Cerebellar nuclear complex (tissue), 1 donor: ENCODE results near the gene PIP5K1A.
"Not testable (repeated sequence)": the region's sequence is repeated elsewhere in the genome, so short reads cannot be mapped to it uniquely, and the experiment has no call there.

Experiments used
- DNase-seq, 2 experiments: peaks; one replicate each; lab custom pipeline; 2025; lab: John Stamatoyannopoulos, UW

PIP5K1A gene, protein sequence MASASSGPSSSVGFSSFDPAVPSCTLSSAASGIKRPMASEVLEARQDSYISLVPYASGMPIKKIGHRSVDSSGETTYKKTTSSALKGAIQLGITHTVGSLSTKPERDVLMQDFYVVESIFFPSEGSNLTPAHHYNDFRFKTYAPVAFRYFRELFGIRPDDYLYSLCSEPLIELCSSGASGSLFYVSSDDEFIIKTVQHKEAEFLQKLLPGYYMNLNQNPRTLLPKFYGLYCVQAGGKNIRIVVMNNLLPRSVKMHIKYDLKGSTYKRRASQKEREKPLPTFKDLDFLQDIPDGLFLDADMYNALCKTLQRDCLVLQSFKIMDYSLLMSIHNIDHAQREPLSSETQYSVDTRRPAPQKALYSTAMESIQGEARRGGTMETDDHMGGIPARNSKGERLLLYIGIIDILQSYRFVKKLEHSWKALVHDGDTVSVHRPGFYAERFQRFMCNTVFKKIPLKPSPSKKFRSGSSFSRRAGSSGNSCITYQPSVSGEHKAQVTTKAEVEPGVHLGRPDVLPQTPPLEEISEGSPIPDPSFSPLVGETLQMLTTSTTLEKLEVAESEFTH

DNA sequence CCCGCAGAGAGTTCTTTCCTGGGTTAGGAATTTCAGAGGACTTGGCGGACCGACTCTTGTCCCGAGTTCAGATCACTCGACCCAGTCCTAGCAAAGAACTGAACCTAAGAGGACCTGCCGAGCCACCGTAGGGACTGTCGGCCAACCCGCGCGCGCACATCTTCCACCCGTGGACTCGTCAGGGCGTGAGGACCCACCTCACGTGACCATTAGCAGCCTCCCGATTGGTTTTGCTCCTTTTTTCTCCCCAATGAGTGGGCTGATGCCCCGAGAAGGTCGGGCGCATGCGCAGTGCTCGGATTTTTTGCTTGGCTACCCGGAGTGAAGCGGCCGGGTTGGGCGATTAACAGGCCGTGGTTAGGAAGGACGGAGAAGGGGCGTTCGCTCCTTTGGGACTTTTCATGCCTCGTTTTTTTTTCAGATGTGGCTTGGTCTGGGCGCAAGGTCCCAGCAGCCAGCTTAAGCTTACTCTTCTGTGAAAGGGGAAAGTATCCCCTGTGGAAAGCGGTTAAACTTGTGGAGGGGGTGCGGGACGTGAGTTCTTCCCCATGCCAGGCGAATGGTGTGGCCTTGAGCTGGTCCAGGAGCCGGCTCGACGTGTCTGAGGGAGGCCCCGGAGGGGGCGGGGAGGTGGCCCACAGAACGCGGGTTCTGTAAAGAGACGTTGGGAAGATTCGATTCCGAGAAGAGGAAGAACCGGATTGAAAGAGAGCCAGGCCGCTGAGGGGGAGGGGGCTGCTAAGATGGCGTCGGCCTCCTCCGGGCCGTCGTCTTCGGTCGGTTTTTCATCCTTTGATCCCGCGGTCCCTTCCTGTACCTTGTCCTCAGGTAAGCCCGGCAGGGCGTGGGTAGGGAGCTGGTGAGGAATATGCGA, at the start of gene PIP5K1A:
Gene PIP5K1A, plus strand, starts transcription at position 299 of the 874 bp plus-strand sequence. Its CDS starts 445 bp downstream, at position 744.
- peak; percentile 58 to 91 for DNase-seq

DNA sequence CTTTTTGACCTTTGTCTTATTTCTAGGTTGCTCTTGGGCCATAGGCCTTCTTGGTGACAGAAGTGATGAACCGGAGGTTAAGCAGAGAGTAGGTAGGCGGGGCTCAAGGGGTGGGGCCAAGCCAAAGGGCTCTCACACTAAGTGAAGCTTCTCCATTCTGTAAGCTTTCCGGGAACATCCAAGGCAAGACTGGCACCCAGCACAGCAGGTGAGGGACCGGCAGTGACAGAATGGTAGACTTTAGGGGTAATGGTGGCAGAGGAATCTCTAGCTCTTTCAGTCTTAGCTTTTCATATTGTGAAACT, 41.9 kb upstream of the PIP5K1A start, which contains the start of gene TNFAIP8L2:
Gene TNFAIP8L2, plus strand, starts transcription at position 135 of the 305 bp plus-strand sequence. CDS start 2,049 bp downstream, outside the sequence.
- DNase-seq: no peak

DNA sequence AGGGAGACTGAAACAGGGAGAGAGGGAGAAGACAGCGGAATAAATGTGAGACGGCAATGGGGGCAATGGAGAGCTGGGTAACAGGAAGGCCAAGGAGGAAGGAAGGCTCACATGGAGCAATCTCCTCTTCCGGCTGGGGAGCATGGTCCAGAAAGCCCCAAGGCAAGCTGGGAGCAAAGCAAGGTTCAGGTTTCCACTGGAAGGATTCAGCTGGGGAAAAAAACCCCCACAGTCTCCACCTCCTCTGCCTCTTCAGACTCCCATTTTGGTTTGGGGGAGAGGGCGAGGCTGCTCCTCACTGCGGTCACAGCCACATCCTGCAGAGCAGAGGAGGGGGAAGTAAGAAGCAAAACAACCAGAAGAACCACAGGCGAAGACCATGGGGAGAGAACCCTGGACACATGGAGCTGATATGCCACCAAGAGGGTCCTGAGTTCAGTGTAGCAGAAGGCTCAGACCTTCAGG, 41.3 kb upstream of the PIP5K1A start:
- DNase-seq: no peak

DNA sequence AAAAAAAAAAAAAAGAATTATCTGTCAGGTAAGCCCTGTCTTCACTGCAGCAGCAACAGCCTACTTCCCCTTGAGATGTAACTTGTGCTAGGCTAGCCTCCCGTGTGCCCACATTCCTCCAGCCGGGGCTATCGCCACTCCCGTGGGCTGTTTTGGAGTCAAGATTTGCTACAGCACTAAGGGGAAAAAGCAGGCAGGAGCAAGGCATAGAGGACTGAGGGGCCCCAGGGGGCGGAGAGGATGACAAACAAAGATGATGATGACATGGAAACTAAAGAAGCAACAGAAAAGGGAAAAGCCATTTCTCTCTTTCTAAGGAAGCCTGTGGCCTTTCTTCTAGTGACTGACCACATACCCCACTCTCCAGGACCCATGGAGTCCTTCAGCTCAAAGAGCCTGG, 40.0 kb upstream of the PIP5K1A start:
- DNase-seq: no peak

DNA sequence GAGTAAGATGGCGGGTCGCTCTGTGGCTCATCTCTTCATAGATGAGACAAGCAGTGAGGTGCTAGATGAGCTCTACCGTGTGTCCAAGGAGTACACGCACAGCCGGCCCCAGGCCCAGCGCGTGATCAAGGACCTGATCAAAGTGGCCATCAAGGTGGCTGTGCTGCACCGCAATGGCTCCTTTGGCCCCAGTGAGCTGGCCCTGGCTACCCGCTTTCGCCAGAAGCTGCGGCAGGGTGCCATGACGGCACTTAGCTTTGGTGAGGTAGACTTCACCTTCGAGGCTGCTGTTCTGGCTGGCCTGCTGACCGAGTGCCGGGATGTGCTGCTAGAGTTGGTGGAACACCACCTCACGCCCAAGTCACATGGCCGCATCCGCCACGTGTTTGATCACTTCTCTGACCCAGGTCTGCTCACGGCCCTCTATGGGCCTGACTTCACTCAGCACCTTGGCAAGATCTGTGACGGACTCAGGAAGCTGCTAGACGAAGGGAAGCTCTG, 39.6 kb upstream of the PIP5K1A start:
- no peak for DNase-seq

DNA sequence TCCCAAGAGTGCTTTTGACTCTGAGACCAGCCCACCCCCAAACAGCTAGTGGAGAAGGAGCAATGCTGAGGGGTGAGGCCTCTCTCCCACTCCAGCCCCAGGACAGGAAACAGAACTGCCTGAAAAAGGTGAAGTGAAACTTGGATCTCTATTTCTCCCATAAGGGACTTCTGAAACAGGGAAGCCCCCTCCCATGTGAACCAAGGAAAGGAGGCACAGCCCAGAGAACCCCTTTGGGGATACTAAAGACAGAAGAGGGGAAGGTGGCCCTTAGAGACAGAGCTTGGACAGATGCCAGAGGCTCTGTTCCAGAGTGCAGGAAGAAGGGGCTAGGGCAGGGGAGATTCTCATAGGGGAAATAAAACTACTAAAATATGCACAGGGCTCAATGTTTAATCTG, 39.0 kb upstream of the PIP5K1A start:
- no peak for DNase-seq

DNA sequence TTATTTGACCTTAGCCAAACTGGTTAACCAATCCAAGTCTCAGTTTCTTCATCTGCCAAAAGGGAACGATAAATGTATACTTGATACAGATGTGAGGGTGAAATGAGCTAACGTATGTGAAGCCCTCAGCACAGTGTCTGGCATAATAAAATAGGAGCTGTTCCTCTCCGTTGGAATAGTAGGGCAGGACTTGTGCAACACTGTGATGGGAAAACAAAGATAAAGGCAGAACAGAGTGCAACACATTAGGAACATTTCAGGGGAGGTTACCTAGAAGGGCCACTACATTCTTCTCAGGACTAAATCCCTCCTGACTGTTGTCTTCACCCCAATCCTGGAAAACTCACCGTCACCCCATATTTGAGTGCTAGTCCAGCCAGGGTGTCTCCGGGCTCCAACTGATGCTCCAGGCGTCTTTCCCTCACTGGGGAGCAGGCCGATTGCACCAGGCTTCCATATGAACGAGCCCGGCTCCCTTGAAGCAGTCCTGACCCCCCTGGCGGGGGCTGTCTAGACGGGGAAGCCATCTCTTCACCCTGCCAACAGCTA, 33.5 kb upstream of the PIP5K1A start:
- no peak for DNase-seq

DNA sequence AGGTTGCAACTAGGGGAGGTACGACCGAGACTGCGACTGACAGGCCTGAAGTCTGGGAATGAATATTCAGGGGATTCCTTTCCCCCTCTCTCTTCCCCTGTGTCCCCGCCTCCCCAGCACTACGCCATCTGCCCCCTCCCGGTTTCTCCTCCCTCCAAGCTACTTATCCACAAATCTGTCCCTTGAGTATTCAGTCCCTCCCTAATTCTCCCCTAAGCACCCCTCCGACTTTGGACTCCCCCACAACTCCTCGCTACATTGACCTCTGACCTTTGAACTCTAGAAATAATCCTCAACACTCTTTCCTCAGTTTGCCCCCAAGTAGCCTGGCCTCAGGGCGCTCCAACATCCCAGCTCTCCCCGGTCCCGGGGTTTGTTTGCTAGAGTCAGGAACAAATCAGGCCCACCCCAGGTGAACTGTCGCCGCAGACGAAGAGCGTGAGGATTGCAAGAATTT, 33.0 kb upstream of the PIP5K1A start:
- DNase-seq: no peak

DNA sequence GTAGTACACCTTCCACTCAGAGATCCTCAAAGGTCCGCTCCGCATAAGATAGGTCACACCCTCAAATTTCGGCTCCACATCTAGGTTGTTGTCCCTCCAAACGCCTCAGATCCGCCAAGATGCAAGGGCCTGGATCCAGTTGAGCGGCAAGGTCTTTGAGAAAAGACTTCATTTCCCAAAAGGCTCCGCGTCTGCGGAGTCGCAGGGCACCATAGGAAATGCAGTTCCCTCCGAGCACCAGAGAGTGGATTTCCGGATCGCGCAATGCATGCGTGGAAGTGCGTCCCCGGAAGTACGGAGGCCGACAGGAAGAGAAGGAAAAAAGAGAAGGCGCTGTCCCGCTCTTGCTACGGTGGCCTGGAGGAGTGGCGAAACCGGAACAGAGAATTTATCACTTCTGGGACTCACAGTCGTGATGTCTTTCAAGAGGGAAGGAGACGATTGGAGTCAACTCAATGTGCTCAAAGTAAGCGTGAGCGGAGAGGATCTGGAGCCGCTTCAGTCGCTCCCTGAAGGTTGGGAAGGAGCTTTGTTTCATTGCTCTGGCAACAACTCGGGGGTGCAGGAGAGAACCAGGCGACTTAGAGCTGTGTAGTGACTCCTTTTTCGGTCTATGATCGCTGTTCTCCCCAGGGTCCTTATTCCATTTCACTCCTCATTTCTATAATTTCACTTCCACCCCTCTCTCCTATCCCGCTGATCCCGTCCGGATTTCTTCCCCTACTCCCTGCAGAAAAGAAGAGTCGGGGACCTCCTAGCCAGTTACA, 32.4 kb upstream of the PIP5K1A start, which contains the start of the genes LYSMD1 and SCNM1:
Gene LYSMD1, minus strand, starts transcription at position 165 of the 767 bp plus-strand sequence. CDS start 644 bp downstream, outside the sequence.
Gene SCNM1, plus strand, starts transcription at position 407 of the 767 bp plus-strand sequence. Its CDS starts 9 bp downstream, at position 416.
- DNase-seq: peak; percentile 53 to 89

DNA sequence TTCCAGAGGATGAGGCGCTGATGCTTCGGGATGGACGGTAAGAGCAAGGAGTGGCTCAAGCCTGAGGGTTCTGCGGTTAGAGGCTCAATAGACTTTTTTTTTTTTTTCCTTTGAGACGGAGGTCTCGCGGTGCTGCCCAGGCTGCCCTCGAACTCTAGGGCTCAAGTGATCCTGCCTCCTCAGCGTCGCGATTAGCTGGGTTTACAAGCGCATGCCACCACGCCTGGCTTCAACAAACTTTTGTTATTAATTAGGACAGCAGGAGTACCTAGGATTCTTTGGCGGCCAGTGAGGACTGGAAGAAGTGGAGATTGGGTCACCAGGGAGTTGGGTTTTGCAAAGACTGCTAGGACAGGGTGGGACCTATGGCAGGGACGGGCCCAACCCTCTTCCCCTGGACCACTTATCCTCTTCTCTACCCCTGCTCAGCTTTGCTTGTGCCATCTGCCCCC, 31.8 kb upstream of the PIP5K1A start:
- DNase-seq: no peak

DNA sequence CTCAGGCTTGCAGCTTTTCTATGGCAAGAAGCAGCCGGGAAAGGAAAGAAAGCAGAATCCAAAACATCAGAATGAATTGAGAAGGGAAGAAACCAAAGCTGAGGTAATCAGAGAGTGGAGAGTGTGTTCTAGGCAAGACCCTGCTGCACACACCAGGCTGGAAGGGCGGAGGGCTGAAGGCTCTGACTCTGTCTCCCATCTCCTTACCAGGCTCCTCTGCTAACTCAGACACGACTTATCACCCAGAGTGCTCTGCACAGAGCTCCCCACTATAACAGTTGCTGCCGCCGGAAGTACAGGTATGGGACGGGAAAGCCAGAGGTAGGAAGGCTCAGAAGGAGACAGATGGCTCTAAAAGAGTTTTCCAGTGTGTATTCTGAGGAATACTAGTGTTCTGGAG, 31.2 kb upstream of the PIP5K1A start:
- no peak for DNase-seq

DNA sequence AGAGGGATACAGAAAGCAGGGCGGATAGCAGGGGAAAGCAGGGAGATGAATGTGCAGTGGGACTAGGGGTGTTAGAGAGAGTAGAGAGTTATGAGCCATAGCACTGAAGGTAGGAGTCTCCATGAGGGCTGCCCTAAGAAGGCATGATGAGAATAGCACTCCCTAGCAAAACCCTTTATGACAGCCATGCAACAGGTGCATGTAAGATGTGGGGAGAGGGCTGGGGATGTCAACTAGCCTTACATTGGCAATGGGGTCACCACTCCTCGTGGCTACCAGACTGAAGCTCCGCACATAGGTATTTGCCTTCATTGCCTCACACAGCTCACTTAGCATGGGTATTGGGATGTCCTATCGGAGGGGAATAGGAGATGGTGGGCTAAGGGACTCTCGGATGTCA, 27.2 kb upstream of the PIP5K1A start:
- no peak for DNase-seq

DNA sequence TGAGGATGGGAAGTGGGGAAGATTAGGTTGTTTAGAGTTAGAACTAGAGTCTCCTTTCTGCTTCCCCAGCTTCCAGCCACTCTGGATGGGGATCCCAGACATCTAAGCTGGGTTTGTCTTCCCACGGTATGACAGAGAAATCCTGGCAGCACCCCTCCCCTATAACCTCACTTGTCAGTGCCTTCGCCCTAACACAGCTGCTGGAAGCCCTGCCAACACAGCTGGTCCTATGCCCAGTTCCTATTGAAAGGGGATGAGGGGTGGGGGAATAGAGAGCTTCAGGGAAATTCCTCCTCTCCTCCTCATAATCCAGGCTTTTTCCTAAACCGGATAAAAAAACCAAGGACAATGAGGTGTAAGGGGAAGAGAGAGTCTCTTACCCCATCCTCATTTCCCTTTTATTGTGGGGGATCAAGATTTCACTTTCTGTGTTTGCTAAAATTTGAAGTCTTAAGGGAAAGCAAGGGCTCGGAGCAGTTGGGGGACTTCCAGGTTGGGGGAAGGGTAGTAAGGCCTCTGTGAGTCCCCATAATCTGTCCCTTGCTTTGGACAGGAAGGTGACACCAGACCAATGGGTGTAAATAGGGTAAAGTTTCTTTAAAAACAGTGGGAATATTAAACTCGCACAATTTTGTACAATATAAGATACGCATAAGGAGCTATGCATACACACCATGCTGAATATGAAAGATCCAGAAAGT, 23.2 kb upstream of the PIP5K1A start:
- no peak for DNase-seq

DNA sequence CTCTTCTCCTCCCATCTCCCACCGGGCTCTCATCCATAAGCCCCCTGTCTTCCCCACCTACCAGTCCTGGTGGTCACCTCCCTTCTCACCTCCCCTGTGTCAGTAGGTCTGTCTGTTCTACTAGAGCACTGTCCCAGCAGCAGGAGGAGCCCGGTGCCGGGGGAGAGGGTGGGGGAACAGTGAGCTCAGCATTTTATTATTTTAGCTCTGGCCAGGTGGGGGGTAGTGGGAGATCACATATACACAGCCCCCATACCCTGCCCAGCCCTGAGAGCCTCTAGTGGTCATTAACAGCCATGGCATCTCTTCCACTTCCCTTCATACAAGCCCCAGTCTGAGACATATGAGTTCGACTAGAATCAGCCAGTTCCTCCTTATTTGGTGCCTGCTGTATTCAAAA, 22.5 kb upstream of the PIP5K1A start, which contains the start of gene TMOD4:
Gene TMOD4, minus strand, starts transcription at position 119 of the 400 bp plus-strand sequence. CDS start 1,106 bp downstream, outside the sequence.
- DNase-seq: no peak

DNA sequence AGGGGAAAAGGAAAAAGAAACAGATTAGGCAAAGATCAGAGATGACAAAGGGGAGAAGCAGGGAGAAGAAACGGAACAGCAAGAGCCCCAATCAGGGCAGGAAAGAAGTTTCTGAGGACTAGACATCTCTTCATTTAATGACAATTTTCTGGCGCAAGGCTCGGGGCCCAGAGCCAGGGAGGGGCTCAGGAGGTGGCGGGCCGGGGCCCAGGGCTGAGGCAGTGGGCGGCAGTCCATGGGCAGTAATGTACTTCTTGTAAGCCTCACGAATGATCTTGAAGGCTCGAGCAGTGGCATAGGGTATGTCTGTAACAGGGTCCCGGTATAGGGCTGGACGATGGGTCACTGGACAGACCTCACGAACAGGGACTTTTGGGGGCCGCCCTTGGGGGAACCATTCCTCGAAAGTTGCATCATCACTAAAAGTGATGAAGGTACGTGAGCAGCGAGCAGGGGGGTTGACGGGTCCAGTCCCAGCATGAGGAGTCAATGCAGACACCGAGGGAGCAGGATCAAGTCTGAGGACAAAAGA, 21.8 kb upstream of the PIP5K1A start:
- no peak for DNase-seq

DNA sequence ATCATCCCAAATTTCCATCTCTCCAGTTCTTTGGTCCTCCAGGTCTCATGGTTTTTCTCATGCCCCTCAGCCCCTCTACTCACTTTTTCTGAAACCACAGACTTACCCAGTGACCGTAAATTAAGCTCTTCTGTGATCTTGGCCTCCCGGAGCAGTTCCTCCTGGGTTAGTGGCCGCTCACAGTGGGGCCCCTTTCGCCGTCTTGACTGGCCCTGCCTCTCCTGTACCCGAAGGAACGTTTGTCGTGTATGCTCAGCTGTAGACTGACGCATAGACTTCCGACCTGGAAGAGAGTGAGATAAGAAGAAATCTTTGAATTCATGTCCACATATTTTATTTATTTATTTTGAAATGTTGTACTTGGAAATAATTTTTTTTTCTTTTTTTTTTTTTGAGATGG, 14.1 kb upstream of the PIP5K1A start:
- no peak for DNase-seq

DNA sequence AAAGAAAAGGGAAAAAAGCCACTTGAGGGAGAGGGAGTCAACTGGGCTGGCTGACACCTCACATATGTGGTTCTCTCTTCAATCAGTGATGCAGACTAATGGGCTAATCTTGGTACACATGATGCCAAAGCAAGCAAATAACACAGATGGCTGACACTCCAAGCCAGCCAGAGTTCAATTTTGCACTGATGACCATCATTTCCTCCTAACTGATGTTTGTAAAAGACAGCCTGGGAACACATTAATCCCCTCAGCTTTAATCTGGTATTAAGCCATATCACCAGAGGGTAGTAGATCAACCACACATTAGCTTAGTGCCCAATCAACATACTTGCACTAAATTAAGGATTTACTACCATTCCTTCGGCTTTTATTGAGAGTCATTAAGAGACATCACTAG, 11.1 kb upstream of the PIP5K1A start:
- no peak for DNase-seq

DNA sequence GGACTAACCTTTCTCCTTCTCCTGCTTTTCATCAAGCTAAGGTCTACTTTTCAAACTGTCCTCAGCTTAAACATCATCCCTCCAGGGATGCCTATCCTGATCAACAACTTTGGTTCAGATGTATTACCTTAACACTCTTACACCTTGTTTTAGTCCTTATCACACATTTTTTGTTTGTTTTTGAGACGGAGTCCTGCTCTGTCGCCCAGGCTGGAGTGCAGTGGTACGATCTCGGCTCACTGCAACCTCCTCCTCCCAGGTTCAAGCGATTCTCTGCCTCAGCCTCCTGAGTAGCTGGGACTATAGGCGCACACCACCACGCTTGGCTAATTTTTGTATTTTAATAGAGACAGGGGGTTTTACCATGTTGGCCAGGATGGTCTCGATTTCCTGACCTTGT, 9.7 kb upstream of the PIP5K1A start:
- not testable (repeated sequence) for DNase-seq

DNA sequence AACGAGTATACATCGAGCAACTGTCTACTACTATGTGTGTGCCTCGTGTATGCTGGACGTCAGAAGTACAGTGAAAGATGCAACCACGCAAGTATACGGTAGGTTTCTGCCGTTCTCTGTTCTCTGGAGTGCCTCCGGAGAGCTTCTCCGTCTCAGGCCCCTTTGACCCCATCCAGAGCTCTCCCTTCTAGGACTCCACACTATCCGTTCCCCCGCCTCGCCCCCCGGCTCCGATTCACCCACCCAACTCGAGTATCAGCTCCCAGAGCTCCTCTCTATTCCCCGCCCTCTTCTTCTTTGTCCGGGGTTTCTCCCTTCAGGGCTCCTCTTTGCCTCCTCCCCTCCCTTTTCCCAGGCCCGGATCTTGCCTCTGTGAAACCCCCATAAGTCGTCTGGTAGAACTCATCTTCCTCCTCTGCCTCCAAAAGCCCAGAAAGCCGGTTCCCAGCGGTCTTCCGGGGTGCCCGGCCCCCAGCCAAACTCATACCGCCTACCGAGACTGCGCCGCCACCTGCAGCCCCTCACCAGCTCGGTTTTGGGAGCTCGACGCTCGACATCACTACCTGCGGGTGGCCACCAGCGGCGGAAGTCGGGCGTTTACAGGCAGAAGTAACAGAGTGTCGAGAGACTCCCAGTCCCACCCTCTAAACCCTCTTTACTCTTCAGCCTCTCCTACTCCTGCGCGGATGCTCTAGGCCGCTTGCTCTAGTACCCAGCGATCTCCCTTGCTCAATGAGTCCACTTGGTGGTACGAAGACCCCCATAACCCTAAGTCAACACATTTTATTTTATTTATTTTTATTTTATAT, 8.5 kb upstream of the PIP5K1A start, which contains the start of gene VPS72:
Gene VPS72, minus strand, starts transcription at position 561 of the 809 bp plus-strand sequence. Its CDS starts 76 bp downstream, at position 485.
- peak; percentile 35 to 42 for DNase-seq
